Measurements from ENCODE around the gene CTBS. TPM values are rescaled to one million over a fixed set of nuclear protein-coding genes. Genes with fewer than 3 reads are reported as not detected.

Gene CTBS
- total and polyA plus RNA-seq, 2 of the 13 experiments (the other 11 are each of a cell fraction or from before 2014, with no cell fraction given), result 4.7 to 12.4 TPM

- Histone ChIP-seq H4K20me1 (ENCODE audit: insufficient read depth, low read length) (no peaks in the 10 kb centered on the region), H3K9me3 (ENCODE audit: low read length) (no peaks in the 10 kb centered on the region), H3K27me3 (ENCODE audit: control insufficient read depth in 1 of 2, insufficient read depth in 2 of 2, low read length in 2 of 2) (no peaks in the 10 kb centered on the region; a peak in 1 of 5 replicates), H3K79me2 (ENCODE audit: insufficient read depth, low read length) (no peaks in the 10 kb centered on the region), H2AFZ (ENCODE audit: low read length) (no peak overlapping the region), H3K36me3 (replicated peaks in 1 of 2; ENCODE audit: control insufficient read depth in 1 of 2, insufficient read depth in 2 of 2, low read length in 2 of 2) (no peaks in the 10 kb centered on the region), H3K4me2 (ENCODE audit: low read depth, low read length) (no peak overlapping the region), H3K9ac (ENCODE audit: insufficient read depth, low read depth, low read length) (no peak overlapping the region), H3K4me3 (replicated peaks in 1 of 3; ENCODE audit: insufficient read depth in 1 of 3, low read depth in 2 of 3, low read length in 3 of 3) (no peak overlapping the region), H3K27ac (ENCODE audit: extremely low read length, insufficient read depth, low read length) (no peak overlapping the region), H3K4me1 (ENCODE audit: insufficient read depth, low read length) (peaks cover 15% of the 10 kb centered on the region)
- WGBS (ENCODE audit: low lambda C conversion rate), result 18% methylated on average over 3 of the region's 3 CpGs
- FAIRE-seq (no peak), DNase-seq (ENCODE audit: low spot score) (no peak), ATAC-seq (no peak)
- TF ChIP-seq NCOA1 (CRISPR knock-in tag; IDR thresholded peaks at IDR 0.05) (no peak), UBTF (CRISPR knock-in tag; IDR thresholded peaks at IDR 0.05) (no peak)
- ChIA-PET CTCF (ENCODE audit: low intra/inter-chr PET ratio, low total read pairs) (no interaction called here), POLR2A (interaction anchor here (5.2 kb wide), 1 partner anchor 13 kb away, joined by 40 read pairs; the partner anchor contains the start of gene CTBS)
- intact Hi-C loops (cut with micrococcal nuclease; ENCODE audit: unreplicated experiment) (no loop called here), in situ Hi-C loops (cut with HindIII; ENCODE audit: extremely low pct_ligation_motif_present, low pct_unique_long_range_greater_than_20kb) (no loop called here)
- no TSS peak for BruUV-seq (replicated peaks)
Observed at GRCh38 chr1:84587099-84587498, 12.9 kb upstream of the CTBS start.

GRCh38 chr1:84585803-84586202 lies 11.6 kb upstream of the CTBS start:
- TF ChIP-seq TP53 (CRISPR knock-in tag; conservative IDR thresholded peaks at IDR 0.05) (0 out of 2 replicates have a peak, but pooled peaks have one; percentile 34), ZBTB2 (CRISPR knock-in tag; IDR thresholded peaks at IDR 0.05; ENCODE audit: low read depth) (no peak)
- Histone ChIP-seq H3K9me3 (ENCODE audit: low read length) (no peaks in the 10 kb centered on the region), H3K4me1 (ENCODE audit: insufficient read depth, low read length) (peaks cover 15% of the 10 kb centered on the region), H3K4me3 (replicated peaks in 1 of 3; ENCODE audit: insufficient read depth in 1 of 3, low read depth in 2 of 3, low read length in 3 of 3) (no peak overlapping the region), H3K4me2 (ENCODE audit: low read depth, low read length) (no peak overlapping the region), H3K27ac (ENCODE audit: extremely low read length, insufficient read depth, low read length) (no peak overlapping the region), H2AFZ (ENCODE audit: low read length) (no peak overlapping the region), H3K27me3 (ENCODE audit: control insufficient read depth in 1 of 2, insufficient read depth in 2 of 2, low read length in 2 of 2) (no peaks in the 10 kb centered on the region; a peak in 1 of 5 replicates), H4K20me1 (ENCODE audit: insufficient read depth, low read length) (no peaks in the 10 kb centered on the region), H3K9ac (ENCODE audit: insufficient read depth, low read depth, low read length) (no peak overlapping the region), H3K36me3 (replicated peaks in 1 of 2; ENCODE audit: control insufficient read depth in 1 of 2, insufficient read depth in 2 of 2, low read length in 2 of 2) (no peaks in the 10 kb centered on the region), H3K79me2 (ENCODE audit: insufficient read depth, low read length) (no peaks in the 10 kb centered on the region)
- 0% methylated on average over 1 of the region's 1 CpG for WGBS (ENCODE audit: low lambda C conversion rate)
- DNase-seq (ENCODE audit: low spot score) (no peak), FAIRE-seq (no peak), ATAC-seq (no peak)
- no TSS peak for BruUV-seq (replicated peaks)
- intact Hi-C loops (cut with micrococcal nuclease; ENCODE audit: unreplicated experiment), result no loop called here
- in situ Hi-C loops (cut with HindIII; ENCODE audit: extremely low pct_ligation_motif_present, low pct_unique_long_range_greater_than_20kb), result no loop called here
- CTCF ChIA-PET (ENCODE audit: low intra/inter-chr PET ratio, low total read pairs), result no interaction called here
- POLR2A ChIA-PET, result interaction anchor here (5.2 kb wide), 1 partner anchor 12 kb away, joined by 40 read pairs; the partner anchor contains the start of gene CTBS

All from HepG2 (cell line).